HCEC 1CT (cell line): ENCODE data around the gene GBP5.
"Not testable (repeated sequence)": the region's sequence is repeated elsewhere in the genome, so short reads cannot be mapped to it uniquely, and the experiment has no call there.

Experiments used
- DNase-seq: peaks from one replicate; pipeline ENCODE4 v3.0.0-alpha.2; 2017

GBP5 gene, protein sequence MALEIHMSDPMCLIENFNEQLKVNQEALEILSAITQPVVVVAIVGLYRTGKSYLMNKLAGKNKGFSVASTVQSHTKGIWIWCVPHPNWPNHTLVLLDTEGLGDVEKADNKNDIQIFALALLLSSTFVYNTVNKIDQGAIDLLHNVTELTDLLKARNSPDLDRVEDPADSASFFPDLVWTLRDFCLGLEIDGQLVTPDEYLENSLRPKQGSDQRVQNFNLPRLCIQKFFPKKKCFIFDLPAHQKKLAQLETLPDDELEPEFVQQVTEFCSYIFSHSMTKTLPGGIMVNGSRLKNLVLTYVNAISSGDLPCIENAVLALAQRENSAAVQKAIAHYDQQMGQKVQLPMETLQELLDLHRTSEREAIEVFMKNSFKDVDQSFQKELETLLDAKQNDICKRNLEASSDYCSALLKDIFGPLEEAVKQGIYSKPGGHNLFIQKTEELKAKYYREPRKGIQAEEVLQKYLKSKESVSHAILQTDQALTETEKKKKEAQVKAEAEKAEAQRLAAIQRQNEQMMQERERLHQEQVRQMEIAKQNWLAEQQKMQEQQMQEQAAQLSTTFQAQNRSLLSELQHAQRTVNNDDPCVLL

DNA sequence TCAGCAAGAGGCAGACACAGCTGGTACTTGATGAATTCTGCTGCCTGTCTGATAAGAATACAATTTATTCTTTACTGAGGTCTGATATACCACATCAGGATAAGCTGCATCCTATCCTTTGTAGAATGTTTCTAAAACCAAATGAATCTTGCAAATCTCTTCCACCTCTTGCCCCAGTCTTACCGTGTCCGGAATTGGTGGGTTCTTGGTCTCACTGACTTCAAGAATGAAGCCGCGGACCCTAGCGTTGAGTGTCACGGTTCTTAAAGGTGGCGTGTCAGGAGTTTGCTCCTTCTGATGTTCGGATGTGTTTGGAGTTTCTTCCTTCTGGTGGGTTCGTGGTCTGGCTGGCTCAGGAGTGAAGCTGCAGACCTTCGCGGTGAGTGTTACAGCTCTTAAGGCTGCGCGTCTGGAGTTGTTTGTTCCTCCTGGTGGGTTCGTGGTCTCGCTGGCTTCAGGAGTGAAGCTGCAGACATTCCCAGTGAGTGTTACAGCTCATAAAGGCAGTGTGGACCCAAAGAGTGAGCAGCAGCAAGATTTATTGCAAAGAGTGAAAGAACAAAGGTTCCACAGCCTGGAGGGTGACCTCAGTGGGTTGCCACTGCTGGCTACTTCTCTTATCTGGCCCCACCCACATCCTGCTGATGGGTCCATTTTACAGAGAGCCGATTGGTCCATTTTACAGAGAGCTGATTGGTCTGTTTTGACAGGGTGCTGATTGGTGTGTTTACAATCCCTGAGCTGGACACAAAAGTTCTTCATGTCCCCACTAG is at the start of gene GBP5:
TSS of gene GBP5 (minus strand) at position 592 of the 773 bp plus-strand sequence. CDS start 3,305 bp downstream, outside the sequence.
- not testable (repeated sequence) for DNase-seq

DNA sequence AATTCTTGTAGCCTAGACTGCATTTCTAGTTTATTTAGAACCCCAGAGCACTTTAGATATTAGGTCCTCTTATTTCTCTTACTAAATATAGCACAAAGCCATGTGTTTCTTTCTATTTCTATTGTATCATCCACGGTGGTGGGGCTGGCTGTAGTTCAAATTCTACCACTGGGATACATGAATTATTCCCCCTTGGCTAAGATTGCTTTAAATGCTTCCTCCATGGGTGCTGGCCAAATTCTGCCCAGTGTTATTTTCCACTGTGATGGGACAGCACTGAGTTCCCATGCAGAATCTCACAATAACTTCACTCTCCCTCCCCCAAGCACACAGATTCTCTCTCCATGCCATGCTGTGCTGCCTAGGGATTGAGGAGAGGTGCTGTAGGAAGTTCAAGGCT is 49.7 kb upstream of the GBP5 start:
- no peak for DNase-seq

DNA sequence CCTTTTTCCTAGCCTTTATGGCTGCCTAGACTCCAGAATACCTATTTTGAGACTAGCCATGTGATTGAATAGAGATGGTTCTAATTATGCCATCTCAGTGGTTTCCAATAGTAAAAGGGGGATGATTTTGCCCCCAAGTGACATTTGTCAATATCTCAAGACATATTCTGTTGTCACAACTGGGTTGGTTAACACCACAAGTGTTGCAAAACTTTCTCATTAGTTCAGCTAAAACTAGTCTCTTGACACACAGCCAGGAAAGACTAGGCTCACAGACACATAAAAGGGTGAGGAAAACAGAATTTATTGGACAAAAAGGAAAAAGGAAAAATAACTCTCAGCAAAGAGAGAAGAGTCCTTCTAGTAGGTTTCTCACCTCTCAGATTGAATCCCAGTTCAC is 39.9 kb upstream of the GBP5 start:
- DNase-seq, result no peak

DNA sequence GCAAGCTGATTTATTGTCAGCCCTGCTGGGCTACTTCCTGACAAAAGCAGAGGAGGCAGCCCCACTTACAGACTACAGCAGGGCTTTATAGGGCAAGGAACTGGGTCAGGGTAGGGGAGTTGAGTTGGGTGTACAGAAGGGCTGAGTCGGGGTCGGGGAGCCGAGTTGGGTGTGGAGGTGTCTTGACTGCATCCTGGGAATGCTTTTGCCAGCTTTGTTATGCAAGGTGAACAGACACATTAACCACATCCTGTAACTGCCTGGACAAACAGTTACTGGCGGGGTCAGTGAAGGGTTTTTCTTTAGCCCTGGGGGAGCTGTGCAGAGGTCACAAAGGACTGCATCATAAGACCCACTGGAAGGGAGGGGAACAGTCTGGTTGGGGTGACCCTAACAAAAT is 39.1 kb upstream of the GBP5 start:
- DNase-seq, result no peak

DNA sequence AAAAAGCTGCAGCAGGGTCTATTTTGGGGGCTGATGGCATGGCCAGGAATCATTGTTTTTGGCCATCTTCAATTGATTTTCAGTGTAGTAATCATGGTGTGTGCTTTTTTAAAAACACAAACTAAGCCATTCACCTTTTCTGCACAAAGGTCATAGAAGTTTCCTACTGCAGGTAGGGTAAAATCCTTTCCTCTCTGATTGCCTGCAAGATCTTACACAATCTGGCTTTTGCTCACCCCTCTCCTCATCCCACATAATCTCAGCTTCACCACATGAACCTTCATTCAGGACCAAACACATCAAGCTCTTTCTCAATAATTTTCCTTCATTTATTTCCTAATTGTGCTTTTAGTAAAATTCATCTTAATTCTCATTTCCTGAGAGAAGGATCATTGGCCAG is 38.3 kb upstream of the GBP5 start:
- no peak for DNase-seq

DNA sequence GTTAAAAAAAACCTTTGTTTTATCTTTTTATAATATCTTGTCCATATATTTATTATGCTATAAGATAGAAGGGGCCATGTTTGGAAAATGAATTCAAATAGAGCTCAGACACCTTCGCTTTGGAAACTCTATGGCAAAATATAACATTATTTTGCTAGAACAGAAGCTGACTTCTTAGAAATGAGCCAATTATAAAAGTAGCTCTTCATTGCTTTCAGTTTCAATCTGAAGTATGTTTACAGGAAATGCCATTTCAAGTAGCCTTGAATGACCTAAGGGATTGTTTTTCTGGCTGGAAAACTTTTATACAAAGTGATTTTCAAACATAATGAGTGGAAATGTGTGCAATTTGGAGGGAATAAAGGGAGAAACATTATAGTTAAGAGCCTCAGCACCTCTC is 37.8 kb upstream of the GBP5 start:
- no peak for DNase-seq

DNA sequence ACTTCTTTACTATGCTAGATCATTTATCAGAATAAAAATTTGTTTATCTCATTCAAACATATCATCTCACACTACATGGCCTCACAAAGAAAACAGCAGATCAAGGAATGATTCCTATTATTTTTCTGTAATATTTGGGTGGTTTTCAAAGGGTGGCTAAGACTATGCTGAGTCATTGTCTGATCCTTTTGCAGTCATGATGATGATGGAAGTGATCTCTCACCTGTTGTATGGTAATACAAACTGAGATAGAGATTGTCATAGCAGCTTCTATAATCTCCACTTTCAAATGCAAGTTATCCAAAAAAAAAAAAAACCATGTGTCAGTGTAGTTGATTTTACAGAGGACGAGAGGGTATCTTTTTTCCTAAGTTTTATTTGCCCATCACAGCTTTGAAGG is 37.2 kb upstream of the GBP5 start:
- no peak for DNase-seq

DNA sequence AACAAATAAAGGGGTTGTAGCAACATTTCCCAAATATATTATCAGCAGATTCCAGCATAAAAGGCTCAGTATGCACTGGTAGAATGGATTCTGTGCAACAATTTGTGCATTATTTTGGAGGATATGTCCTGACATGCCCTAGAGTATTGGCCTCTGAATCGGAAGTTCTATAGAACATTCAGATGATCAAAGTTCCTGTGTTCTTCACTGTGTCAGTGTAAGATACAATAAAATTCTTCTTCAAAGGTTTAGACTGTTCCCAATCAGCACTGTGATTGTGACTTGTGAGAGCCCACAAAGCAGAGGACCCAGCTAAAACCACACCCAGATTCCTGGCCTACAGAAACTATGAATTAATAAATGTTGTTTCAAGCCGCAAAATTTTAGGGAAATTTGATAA is 33.6 kb upstream of the GBP5 start:
- no peak for DNase-seq

DNA sequence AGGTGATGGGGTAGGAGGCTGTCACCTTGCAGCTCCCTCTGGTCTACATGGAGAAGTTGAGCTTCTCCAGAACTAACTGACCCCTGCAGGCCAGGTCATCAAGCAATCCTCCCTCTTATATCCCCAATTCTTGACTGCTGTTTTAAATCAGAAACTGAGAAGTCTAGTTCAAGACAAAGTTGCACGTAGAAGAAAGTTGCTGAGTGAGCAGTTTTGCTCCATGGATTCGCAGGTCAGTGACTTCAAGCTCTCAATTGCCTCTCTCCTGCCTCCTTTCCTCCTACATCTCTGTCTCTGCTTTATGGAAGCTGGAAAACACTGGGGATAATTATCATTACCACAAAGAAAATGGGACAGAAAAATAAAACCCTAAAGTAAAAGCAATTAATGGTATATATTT is 32.8 kb upstream of the GBP5 start:
- no peak for DNase-seq

DNA sequence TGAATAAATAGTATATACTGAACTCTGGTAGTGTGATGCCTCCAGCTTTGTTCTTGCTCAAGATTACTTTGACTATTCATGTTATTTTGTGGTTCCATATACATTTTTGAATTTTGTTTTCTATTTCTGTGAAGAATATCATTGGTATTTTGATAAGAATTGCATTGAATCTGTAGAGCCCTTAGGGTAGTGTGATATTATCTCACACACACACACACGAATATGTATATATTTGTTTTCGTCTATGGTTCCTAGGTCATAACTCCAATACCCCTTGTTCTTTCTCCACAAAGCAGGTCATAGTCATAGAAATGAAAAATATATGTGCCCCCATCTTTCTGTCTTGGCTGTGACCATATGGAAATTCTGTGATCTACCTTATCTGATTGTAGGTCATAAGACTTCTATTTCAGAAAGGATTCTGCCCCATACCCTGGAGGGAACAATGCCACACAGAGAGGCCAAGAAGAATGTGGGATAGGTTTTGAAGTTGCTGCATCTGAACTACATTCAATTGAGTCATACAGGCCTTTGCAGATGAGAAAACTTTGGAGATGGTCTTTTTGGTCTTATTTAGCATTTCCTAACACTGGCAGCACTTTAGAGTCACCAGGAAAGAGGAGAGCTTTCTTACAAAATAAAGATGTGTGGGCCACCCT is 32.0 kb upstream of the GBP5 start:
- no peak for DNase-seq

DNA sequence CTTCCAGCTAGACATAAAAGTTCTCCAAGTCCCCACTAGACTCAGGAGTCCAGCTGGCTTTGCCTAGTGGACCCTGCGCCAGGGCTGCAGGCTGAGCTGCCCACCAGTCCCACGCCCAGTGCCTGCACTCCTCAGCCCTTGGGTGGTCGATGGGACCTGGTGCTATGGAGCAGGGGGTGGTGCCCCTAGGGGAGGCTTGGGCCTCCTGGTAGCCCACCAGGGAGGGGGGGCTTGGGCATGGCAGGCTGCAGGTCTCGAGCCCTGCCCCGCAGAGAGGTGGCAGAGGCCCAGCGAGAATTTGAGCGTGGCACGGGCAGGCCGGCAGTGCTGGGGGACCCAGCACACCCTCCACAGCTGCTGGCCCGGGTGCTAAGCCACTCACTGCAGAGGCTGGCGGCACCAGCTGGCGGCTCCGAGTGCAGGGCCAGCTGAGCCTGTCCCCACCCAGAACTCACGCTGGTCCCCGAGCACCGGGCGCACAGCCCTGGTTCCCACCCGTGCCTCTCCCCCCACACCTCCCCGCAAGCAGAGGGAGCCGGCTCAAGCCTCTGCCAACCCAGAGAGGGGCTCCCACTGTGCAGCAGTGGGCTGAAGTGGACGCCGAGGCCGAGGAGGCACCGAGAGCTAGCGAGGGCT is 30.2 kb upstream of the GBP5 start:
- DNase-seq, result no peak

DNA sequence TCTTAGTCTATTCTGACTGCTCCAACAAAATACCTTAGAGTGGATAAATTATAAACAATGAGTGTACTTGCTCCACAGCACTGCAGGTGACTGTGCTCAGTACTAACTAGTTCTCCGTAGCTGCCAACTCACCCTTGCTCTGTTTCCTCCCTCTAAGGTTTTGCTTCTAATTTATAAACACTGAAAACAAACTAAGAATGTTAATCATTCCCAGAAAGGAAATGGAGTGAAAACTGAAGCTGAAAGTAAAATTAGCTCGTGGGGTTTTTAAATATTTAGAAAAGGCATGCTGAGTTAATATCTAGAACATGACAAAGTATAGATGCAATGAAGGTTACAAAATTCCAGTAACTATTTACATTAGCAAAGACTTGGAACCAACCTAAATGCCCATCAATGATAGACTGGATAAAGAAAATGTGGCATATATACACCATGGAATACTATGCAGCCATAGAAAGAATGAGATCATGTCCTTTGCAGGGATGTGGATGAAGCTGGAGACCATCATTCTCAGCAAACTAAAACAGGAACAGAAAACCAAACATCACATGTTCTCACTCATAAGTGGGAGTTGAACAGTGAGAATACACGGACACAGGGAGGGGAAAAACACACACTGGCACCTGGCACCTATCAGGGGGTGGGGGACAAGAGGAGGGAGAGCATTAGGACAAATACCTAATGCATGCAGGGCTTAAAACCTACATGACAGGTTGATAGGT is 27.2 kb upstream of the GBP5 start:
- not testable (repeated sequence) for DNase-seq

DNA sequence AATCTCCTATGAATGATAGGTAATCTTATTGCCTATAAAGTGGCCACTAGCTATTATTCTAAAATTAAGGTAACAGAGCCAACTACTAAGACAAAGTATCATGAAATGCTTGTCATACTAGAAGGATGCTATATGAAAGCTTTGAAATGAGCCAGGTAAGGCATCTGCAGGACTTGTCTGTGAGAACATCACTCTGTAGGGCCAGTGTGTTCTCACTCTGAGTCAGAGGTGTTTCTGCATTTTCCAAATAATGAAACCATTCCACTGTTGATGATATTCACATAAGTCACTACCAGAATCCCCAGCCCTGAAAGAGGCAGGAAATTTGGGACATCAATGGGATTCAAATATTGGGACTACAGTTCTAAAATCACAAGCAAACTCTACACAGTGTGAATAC is 25.8 kb upstream of the GBP5 start:
- DNase-seq, result no peak

DNA sequence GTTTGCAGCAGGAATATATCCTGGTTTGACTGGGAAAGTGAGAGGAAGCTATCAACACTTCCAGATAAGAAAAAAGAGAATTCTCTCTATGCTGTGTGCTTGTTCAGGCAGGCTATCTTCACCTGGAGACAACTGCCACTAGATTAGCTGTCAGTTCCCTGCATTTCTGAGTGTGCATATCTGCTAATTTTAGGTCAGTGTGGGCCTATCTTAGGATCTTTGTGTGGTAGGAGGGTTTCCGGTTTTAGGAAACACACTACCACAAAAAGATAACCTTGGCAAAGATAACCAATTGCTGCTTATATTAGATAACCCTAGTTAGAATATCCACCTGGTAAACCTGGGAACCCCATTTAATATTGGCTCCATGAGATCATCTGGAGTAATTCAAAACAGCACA is 22.5 kb upstream of the GBP5 start:
- DNase-seq, result no peak

DNA sequence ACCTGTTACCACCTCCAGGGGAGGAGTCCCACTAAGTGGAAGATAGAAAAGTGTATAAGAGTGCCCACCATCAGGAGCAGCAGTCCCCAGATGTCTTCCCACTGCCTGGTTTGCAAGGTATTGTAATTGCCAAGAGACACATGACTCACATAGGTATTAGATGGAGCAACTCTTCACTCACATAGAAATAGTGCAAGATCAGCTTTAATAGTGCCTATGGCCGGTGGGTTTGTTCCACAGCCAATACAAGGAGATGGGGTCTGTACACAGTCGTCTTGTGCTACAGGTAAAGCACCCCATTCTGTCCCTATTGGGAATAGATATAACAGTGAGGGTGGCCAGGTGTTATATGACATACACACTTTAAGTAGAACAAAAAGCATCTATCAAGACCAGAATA is 18.6 kb upstream of the GBP5 start:
- no peak for DNase-seq

DNA sequence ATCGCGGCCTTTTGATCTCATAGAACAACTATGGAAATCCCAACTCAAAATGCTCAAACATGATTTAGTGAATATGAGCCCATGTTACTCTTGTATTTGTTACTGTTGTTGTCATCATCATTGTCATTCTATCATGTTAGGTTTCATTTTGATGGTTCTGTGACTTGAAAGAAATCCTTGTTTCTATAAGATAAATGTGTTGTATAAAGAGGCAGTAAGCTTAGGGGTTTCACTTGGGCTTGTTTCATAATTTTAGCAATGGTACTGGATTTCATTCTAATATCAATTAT is 15.3 kb upstream of the GBP5 start:
- DNase-seq, result no peak

DNA sequence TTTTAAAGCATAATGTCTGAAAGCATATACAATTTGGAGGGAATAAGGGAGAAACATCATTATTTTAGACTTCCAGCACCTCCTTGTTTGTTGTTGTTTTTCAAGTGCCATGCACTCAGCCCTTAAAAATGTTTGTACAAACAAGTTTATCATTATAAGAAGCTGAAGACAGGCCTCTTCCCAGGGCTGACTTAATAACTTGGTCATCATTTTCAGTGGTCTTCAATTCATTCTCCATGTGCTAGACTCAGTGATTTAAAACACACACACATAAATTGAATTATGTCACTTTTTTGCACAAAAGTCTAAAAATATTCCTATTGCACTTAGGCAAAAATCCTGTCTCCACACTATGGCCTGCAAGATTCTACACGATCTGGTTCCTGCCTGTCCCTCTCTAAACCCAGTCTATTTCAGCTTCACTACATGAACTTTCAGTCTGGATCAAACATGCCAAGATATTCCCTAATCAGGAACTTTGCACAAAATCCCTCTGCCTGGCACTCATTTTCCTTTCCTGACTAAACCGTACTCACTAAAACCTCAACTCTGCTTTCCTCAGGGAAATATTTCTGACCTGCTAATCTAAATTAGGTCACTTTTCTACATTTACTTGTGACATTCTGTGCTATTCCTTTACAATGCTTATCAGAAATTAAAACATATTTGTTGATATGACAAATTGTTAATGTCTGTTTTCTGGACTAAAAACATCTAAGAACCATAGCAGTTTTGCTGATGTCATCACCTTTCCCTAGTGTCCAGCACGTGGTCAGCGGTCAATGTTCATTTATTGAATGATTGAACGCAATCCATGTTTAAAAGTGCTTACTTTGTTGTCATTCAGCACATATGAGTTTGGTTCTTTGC is 14.8 kb upstream of the GBP5 start:
- no peak for DNase-seq

DNA sequence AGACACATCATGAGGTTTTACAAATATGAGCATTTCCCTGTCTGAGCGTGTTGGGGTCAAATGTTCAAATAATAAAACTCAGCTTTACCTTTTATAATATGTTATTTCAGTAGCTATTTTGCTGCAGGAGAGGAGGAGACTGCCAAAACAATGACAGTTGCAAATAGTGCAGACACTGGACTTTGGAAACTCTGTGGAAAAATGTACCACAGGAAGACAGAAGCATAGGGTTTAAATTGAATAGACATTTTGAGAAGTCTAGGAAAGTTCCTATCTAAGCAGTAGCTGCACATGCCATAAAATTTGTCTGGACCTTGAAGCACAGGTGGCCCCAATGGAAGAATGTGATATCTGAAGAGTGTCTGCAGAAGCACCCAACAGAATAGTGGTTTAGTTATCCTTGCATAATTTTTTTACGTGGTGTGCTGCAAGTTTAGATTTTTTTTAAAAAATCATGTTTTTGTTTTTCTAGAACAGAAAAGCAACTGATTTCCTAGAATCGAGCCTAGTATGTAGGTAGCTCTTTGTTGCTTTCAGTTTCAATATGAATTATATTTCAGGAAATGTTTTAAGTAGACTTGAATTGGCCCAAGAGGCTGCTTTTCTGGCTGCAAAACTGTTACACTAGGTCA is 14.0 kb upstream of the GBP5 start:
- DNase-seq, result no peak

DNA sequence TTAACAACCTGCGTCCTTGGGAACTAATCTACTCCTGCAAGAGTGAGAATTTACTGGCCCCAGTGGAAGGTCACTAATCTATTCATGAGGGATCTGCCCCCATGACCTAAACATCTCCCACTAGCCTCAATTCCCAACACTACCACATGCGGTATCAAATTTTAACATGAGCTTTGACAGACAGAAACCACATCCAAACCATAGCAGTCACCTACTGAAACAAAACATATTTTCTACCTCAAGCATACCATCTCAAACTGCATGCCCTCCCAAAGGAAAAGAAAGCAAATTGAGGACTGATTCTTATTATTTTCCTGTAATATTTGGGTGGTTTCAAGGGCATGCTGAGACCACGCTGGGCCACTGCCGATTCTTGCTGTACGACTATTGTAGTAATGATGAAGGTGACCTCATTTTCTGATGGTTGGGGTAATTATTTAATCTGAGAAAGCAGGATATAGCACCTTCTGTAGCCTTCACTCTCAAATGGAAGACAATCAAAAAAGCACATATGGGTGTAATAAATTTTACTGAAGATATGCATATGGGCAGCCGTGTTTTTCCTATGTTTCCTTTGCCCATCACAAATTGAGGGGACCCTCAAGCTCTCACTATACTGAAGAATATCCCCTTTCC is 13.2 kb upstream of the GBP5 start:
- DNase-seq, result no peak

DNA sequence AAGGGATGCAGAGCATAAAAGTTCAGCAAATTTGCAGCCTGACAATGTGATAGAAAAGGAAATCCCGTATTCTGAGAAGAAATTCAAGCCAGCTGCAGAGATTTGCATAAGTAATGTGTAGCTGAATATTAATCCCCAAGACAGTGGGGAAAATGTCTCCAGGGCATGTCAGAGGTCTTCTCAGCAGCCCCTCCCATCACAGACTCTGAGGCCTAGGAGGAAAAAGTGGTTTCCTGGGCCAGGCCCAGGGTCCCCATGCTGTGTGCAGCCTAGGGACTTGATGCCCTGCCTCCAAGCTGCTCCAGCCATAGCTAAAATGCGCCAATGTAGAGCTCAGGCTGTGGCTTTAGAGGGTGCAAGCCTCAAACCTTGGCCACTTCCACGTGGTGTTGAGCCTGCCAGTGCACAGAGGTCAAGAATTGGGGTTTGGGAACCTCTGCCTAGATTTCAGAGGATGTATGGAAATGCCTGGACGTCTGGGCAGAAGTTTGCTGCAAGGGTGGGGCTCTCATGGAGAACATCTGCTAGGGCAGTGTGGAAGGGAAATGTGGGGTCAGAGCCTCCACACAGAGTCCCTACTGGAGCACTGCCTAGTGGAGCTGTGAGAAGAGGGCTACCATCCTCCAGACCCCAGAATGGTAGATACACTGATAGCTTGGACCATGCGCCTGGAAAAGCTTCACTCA is 11.6 kb upstream of the GBP5 start:
- DNase-seq, result not testable (repeated sequence)
